ENCODE results near the gene PROK1. TPM values are rescaled to one million over a fixed set of nuclear protein-coding genes. Genes with fewer than 3 reads are reported as not detected.

Gene PROK1
- polyA plus RNA-seq, 1 of the 3 experiments (the other 2 are of a cell fraction), result not detected

DNA sequence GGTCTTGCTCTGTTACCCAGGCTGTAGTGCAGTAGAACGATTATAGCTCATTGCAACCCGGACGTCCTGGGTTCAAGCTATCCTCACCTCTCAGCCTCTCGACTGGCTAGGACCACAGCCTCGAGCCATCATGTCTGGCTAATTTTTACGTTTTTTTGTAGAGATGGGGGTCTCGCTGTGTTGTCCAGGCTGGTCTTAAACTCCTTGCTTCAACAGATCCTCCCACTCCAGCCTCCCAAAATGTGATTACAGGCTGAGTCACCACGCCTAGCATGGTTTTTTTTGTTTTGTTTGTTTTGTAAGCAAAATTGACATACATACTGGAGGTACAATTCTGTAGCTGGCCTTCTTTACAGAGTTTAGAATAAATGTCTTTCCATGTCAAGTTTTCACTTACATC, 42.5 kb upstream of the PROK1 start (continued):
- no peak for TF ChIP-seq FOSL2 (IDR thresholded peaks at IDR 0.05; ENCODE audit: borderline replicate concordance, low read depth)
- TF ChIP-seq, protein P1, sequence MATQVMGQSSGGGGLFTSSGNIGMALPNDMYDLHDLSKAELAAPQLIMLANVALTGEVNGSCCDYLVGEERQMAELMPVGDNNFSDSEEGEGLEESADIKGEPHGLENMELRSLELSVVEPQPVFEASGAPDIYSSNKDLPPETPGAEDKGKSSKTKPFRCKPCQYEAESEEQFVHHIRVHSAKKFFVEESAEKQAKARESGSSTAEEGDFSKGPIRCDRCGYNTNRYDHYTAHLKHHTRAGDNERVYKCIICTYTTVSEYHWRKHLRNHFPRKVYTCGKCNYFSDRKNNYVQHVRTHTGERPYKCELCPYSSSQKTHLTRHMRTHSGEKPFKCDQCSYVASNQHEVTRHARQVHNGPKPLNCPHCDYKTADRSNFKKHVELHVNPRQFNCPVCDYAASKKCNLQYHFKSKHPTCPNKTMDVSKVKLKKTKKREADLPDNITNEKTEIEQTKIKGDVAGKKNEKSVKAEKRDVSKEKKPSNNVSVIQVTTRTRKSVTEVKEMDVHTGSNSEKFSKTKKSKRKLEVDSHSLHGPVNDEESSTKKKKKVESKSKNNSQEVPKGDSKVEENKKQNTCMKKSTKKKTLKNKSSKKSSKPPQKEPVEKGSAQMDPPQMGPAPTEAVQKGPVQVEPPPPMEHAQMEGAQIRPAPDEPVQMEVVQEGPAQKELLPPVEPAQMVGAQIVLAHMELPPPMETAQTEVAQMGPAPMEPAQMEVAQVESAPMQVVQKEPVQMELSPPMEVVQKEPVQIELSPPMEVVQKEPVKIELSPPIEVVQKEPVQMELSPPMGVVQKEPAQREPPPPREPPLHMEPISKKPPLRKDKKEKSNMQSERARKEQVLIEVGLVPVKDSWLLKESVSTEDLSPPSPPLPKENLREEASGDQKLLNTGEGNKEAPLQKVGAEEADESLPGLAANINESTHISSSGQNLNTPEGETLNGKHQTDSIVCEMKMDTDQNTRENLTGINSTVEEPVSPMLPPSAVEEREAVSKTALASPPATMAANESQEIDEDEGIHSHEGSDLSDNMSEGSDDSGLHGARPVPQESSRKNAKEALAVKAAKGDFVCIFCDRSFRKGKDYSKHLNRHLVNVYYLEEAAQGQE (IDR thresholded peaks at IDR 0.05; ENCODE audit: low read depth, low read length), result no peak
- TF ChIP-seq FOXJ3 (CRISPR knock-in tag; IDR thresholded peaks at IDR 0.05), result no peak
- no peak for TF ChIP-seq RCOR1 (IDR thresholded peaks at IDR 0.05; ENCODE audit: low read length)
- TF ChIP-seq RFX5 (IDR thresholded peaks at IDR 0.05; ENCODE audit: low read length), result no peak
- TF ChIP-seq CHD2 (IDR thresholded peaks at IDR 0.05; ENCODE audit: low read length, partially characterized antibody), result no peak

DNA sequence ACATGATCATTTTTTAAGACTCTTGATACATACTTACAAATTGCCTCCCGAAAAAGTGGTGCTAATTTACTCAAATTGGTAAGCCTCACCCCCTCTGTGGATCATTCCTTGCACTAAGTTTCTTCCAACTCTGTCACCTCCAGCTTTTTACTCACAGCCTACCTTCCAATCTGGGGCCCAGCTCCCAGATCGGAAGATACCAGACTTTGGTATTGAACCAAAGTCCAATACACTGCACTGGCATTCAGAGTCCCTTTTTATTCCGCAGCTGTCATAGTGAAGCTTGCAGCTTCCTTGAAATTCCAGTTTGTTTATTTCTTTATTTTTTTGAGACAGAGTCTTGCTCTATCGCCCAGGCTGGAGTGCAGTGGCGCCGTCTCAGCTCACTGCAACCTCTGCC, 41.6 kb upstream of the PROK1 start:
- H3K9me2 ChIP-seq, result no peaks in the 10 kb centered on the region
- peaks cover 10 to 18% of the 10 kb centered on the region in 2 experiments for H3K36me3 ChIP-seq (replicated peaks in 1 of 2; ENCODE audit: control insufficient read depth in 1 of 2, insufficient read depth in 2 of 2, low read length in 1 of 2)
- no peaks in the 10 kb centered on the region for H4K20me1 ChIP-seq (ENCODE audit: insufficient read depth)
- no peak for DNase-seq
- CTCF ChIA-PET, result interaction anchor here (1.2 to 10.9 kb wide), 8 partner anchors 28 to 206 kb away, joined by 3 to 250 read pairs (median 8); partner anchors contain the start of genes KCNC4 and RBM15
- no peaks in the 10 kb centered on the region for H3K27me3 ChIP-seq (ENCODE audit: insufficient read depth)
- H3F3A ChIP-seq (replicated peaks; ENCODE audit: insufficient read depth), result no peaks in the 10 kb centered on the region
- 97% methylated on average over 6 of the region's 6 CpGs for WGBS (ENCODE audit: low lambda C conversion rate)
- no peak overlapping the region for H2AFZ ChIP-seq (ENCODE audit: low read depth)
- H3K4me3 ChIP-seq (ENCODE audit: low read depth in 2 of 2, low read length in 1 of 2), result no peak overlapping the region
- H3K27ac ChIP-seq (ENCODE audit: low read depth in 2 of 2, low read length in 1 of 2), result no peak overlapping the region
- H3K79me2 ChIP-seq (ENCODE audit: insufficient read depth), result peaks cover 32% of the 10 kb centered on the region
- H3K9me3 ChIP-seq, result no peaks in the 10 kb centered on the region
- no peak overlapping the region for H3K9ac ChIP-seq
- H3K4me2 ChIP-seq, result no peak overlapping the region
- peaks cover 6 to 15% of the 10 kb centered on the region in 2 experiments; a peak in 3 of 4 replicates for H3K4me1 ChIP-seq (ENCODE audit: control insufficient read depth in 1 of 2, insufficient read depth in 2 of 2, low read depth in 1 of 2, low read length in 1 of 2)
- POLR2A ChIA-PET, result interaction anchor here (1.4 kb wide), 1 partner anchor 87 kb away, joined by 3 read pairs; no protein-coding TSS in a partner anchor
- TF ChIP-seq, protein P1 (IDR thresholded peaks at IDR 0.05; ENCODE audit: low read depth, low read length), result no peak
- TF ChIP-seq TCF12 (IDR thresholded peaks at IDR 0.05) (no peak), NRF1 (IDR thresholded peaks at IDR 0.05; ENCODE audit: low read depth, low read length) (no peak), POLR2AphosphoS5 (IDR thresholded peaks at IDR 0.05; ENCODE audit: low read depth, low read length) (no peak), CHD2 (IDR thresholded peaks at IDR 0.05; ENCODE audit: low read length, partially characterized antibody) (no peak), MXI1 (IDR thresholded peaks at IDR 0.05; ENCODE audit: low read depth, low read length) (no peak), FOXJ3 (CRISPR knock-in tag; IDR thresholded peaks at IDR 0.05) (no peak), MEF2A (IDR thresholded peaks at IDR 0.05; ENCODE audit: borderline replicate concordance, low read depth) (no peak), RCOR1 (IDR thresholded peaks at IDR 0.05; ENCODE audit: low read length) (no peak), YY1 (IDR thresholded peaks at IDR 0.05; ENCODE audit: low read depth) (no peak), TEAD4 (IDR thresholded peaks at IDR 0.05; ENCODE audit: borderline replicate concordance, insufficient read depth) (no peak), TAF1 (IDR thresholded peaks at IDR 0.05; ENCODE audit: borderline replicate concordance, low read depth, low read length) (no peak), GABPA (IDR thresholded peaks at IDR 0.05; ENCODE audit: low read depth) (no peak), NFIC (IDR thresholded peaks at IDR 0.05; ENCODE audit: borderline replicate concordance) (no peak), SIN3A (IDR thresholded peaks at IDR 0.05; ENCODE audit: borderline replicate concordance, low read depth, low read length) (no peak)
- TF ChIP-seq, protein P2, sequence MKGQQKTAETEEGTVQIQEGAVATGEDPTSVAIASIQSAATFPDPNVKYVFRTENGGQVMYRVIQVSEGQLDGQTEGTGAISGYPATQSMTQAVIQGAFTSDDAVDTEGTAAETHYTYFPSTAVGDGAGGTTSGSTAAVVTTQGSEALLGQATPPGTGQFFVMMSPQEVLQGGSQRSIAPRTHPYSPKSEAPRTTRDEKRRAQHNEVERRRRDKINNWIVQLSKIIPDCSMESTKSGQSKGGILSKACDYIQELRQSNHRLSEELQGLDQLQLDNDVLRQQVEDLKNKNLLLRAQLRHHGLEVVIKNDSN (IDR thresholded peaks at IDR 0.05; ENCODE audit: borderline replicate concordance, low read depth), result no peak
- TF ChIP-seq, protein P3, sequence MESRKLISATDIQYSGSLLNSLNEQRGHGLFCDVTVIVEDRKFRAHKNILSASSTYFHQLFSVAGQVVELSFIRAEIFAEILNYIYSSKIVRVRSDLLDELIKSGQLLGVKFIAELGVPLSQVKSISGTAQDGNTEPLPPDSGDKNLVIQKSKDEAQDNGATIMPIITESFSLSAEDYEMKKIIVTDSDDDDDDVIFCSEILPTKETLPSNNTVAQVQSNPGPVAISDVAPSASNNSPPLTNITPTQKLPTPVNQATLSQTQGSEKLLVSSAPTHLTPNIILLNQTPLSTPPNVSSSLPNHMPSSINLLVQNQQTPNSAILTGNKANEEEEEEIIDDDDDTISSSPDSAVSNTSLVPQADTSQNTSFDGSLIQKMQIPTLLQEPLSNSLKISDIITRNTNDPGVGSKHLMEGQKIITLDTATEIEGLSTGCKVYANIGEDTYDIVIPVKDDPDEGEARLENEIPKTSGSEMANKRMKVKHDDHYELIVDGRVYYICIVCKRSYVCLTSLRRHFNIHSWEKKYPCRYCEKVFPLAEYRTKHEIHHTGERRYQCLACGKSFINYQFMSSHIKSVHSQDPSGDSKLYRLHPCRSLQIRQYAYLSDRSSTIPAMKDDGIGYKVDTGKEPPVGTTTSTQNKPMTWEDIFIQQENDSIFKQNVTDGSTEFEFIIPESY (IDR thresholded peaks at IDR 0.05; ENCODE audit: borderline replicate concordance, low read depth), result no peak
- TF ChIP-seq, protein P4, sequence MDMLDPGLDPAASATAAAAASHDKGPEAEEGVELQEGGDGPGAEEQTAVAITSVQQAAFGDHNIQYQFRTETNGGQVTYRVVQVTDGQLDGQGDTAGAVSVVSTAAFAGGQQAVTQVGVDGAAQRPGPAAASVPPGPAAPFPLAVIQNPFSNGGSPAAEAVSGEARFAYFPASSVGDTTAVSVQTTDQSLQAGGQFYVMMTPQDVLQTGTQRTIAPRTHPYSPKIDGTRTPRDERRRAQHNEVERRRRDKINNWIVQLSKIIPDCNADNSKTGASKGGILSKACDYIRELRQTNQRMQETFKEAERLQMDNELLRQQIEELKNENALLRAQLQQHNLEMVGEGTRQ (IDR thresholded peaks at IDR 0.05; ENCODE audit: borderline replicate concordance, low read depth, low read length), result no peak
